Parathyroid adenoma (tissue), 2 donors: ENCODE results near the gene AGBL4.
"Not testable (repeated sequence)": the region's sequence is repeated elsewhere in the genome, so short reads cannot be mapped to it uniquely, and the experiment has no call there.

Experiments
- H2AFZ ChIP-seq: fragments of 300-600 bp; sonication (generic); one replicate; pipeline ENCODE4 v1.7.0; 2017; ENCODE audit warnings: antibody characterized with exemption, mild to moderate bottlenecking
- H3K27ac ChIP-seq: fragments of 300-600 bp; sonication (generic); one replicate; pipeline ENCODE4 v1.7.0; 2017
- H3K27me3 ChIP-seq: fragments of 300-600 bp; sonication (generic); one replicate; pipeline ENCODE4 v1.7.0; 2017; ENCODE audit warnings: low read length; ENCODE audit not compliant: control insufficient read depth, insufficient read depth
- H3K36me3 ChIP-seq: fragments of 300-600 bp; sonication (generic); one replicate; pipeline ENCODE4 v1.7.0; 2017; ENCODE audit warnings: low read length; ENCODE audit not compliant: control insufficient read depth, insufficient read depth
- H3K4me1 ChIP-seq: fragments of 300-600 bp; sonication (generic); one replicate; pipeline ENCODE4 v1.7.0; 2017; ENCODE audit warnings: control low read depth
- H3K4me2 ChIP-seq: fragments of 300-600 bp; sonication (generic); one replicate; pipeline ENCODE4 v1.7.0; 2017; ENCODE audit warnings: low read length
- H3K4me3 ChIP-seq: fragments of 300-600 bp; sonication (generic); one replicate; pipeline ENCODE4 v1.7.0; 2017; ENCODE audit warnings: low read depth, low read length
- H3K79me2 ChIP-seq: fragments of 300-600 bp; sonication (generic); one replicate; pipeline ENCODE4 v1.7.0; 2017; ENCODE audit warnings: control low read depth
- H3K9ac ChIP-seq: fragments of 300-600 bp; sonication (generic); one replicate; pipeline ENCODE4 v1.7.0; 2017; ENCODE audit warnings: mild to moderate bottlenecking
- H3K9me3 ChIP-seq: fragments of 300-600 bp; sonication (generic); one replicate; pipeline ENCODE4 v1.7.0; 2017; ENCODE audit warnings: low read length; ENCODE audit not compliant: control insufficient read depth
- CTCF ChIP-seq: fragments of 300-600 bp; sonication (generic); IDR thresholded peaks from one replicate; pipeline ENCODE4 v1.7.0; 2017; ENCODE audit warnings: antibody characterized with exemption, mild to moderate bottlenecking
- donor health status: primary hyperparathyroidism.

AGBL4 gene

GRCh38 chr1:49765034-49765433 is 258.7 kb downstream of the AGBL4 start:
- Histone ChIP-seq H3K36me3 (no peaks in the 10 kb centered on the region), H3K4me1 (no peaks in the 10 kb centered on the region)

GRCh38 chr1:49738118-49738517 is 285.6 kb downstream of the AGBL4 start:
- not testable (repeated sequence) for H3K27me3 ChIP-seq, H3K9ac ChIP-seq, H3K4me2 ChIP-seq, H3K4me1 ChIP-seq, H3K4me3 ChIP-seq, H3K79me2 ChIP-seq, H3K36me3 ChIP-seq, H2AFZ ChIP-seq, H3K9me3 ChIP-seq, H3K27ac ChIP-seq

More at GRCh38 chr1:49765034-49765433, 258.7 kb downstream of the AGBL4 start:
- no peaks in the 10 kb centered on the region for H3K9me3 ChIP-seq
- H3K4me3 ChIP-seq: no peak overlapping the region
- no peaks in the 10 kb centered on the region for H3K27me3 ChIP-seq
- no peaks in the 10 kb centered on the region for H3K79me2 ChIP-seq
- H3K4me2 ChIP-seq: no peak overlapping the region
- no peak overlapping the region for H2AFZ ChIP-seq
- no peak overlapping the region for H3K9ac ChIP-seq
- H3K27ac ChIP-seq: no peak overlapping the region
- TF ChIP-seq CTCF: no peak

GRCh38 chr1:49728377-49728776 is 295.4 kb downstream of the AGBL4 start:
- H3K36me3 ChIP-seq: no peaks in the 10 kb centered on the region
- no peak overlapping the region for H3K9ac ChIP-seq
- no peak overlapping the region for H3K4me2 ChIP-seq
- H3K9me3 ChIP-seq: no peaks in the 10 kb centered on the region
- H3K79me2 ChIP-seq: no peaks in the 10 kb centered on the region
- no peak overlapping the region for H2AFZ ChIP-seq
- TF ChIP-seq CTCF: no peak
- no peak overlapping the region for H3K27ac ChIP-seq
- no peaks in the 10 kb centered on the region for H3K27me3 ChIP-seq
- no peaks in the 10 kb centered on the region for H3K4me1 ChIP-seq
- no peak overlapping the region for H3K4me3 ChIP-seq

- Histone ChIP-seq H3K4me3 (no peak overlapping the region), H3K79me2 (no peaks in the 10 kb centered on the region), H2AFZ (no peak overlapping the region), H3K27ac (no peak overlapping the region), H3K4me2 (no peak overlapping the region), H3K36me3 (no peaks in the 10 kb centered on the region), H3K4me1 (no peaks in the 10 kb centered on the region), H3K9me3 (no peaks in the 10 kb centered on the region), H3K27me3 (no peaks in the 10 kb centered on the region), H3K9ac (no peak overlapping the region)
- TF ChIP-seq CTCF: no peak
These were observed 300.1 kb downstream of the AGBL4 start for GRCh38 chr1:49723662-49724061.

GRCh38 chr1:49694251-49694827 is 329.4 kb downstream of the AGBL4 start:
- Histone ChIP-seq H3K79me2 (no peaks in the 10 kb centered on the region), H3K9me3 (no peaks in the 10 kb centered on the region), H3K4me3 (no peak overlapping the region), H3K4me2 (no peak overlapping the region), H2AFZ (no peak overlapping the region), H3K36me3 (no peaks in the 10 kb centered on the region), H3K4me1 (no peaks in the 10 kb centered on the region), H3K9ac (no peak overlapping the region), H3K27ac (no peak overlapping the region), H3K27me3 (no peaks in the 10 kb centered on the region)
- no peak for TF ChIP-seq CTCF
